GM23338 (cell line): ENCODE results near the gene C1orf116. TPM values are rescaled to one million over a fixed set of nuclear protein-coding genes. Genes with fewer than 3 reads are reported as not detected.

ENCODE experiments used
- ATAC-seq: fragments of 200-7000 bp; cut with Tn5 transposase; 3 replicates; pipeline ENCODE4 v1.9.1; 2020
- DNase-seq: peaks from one replicate; pipeline ENCODE4 v3.0.0-alpha.2; 2015; ENCODE audit warnings: low spot score
- H2AFZ ChIP-seq: fragments of 200-600 bp; sonication (generic); 2 replicates; pipeline ENCODE4 v1.8.0; 2016; ENCODE audit warnings: antibody characterized with exemption, mild to moderate bottlenecking, moderate library complexity
- H3F3A ChIP-seq: fragments of 200-600 bp; sonication (generic); replicated peaks from 2 replicates; pipeline ENCODE4 v1.8.0; 2017; ENCODE audit warnings: antibody characterized with exemption, mixed run types, low read depth
- H3K27ac ChIP-seq: fragments of 200-600 bp; sonication (generic); 2 replicates; pipeline ENCODE4 v1.6.1; 2016; ENCODE audit warnings: low read depth
- H3K27me3 ChIP-seq: fragments of 200-600 bp; sonication (generic); 2 replicates; pipeline ENCODE4 v1.8.0; 2016; ENCODE audit warnings: mild to moderate bottlenecking, mixed run types, moderate library complexity; ENCODE audit not compliant: insufficient read depth
- H3K36me3 ChIP-seq: fragments of 200-600 bp; sonication (generic); 2 replicates; pipeline ENCODE4 v1.8.0; 2016; ENCODE audit warnings: mild to moderate bottlenecking; ENCODE audit not compliant: insufficient read depth
- H3K4me1 ChIP-seq: fragments of 200-600 bp; sonication (generic); 2 replicates; pipeline ENCODE4 v1.8.0; 2016; ENCODE audit warnings: mild to moderate bottlenecking, moderate library complexity; ENCODE audit not compliant: insufficient read depth
- H3K4me2 ChIP-seq: fragments of 200-600 bp; sonication (generic); 2 replicates; pipeline ENCODE4 v1.7.1; 2017; ENCODE audit warnings: mixed run types
- H3K4me3 ChIP-seq: fragments of 200-600 bp; sonication (generic); 2 replicates; pipeline ENCODE4 v1.6.1; 2016; ENCODE audit warnings: mixed run types
- H3K79me2 ChIP-seq: fragments of 200-600 bp; sonication (generic); replicated peaks from 2 replicates; pipeline ENCODE4 v1.8.0; 2017; ENCODE audit warnings: mild to moderate bottlenecking; ENCODE audit not compliant: insufficient read depth
- H3K9me2 ChIP-seq: fragments of 200-600 bp; sonication (generic); 2 replicates; pipeline ENCODE4 v1.8.0; 2017; ENCODE audit not compliant: insufficient read depth
- H4K20me1 ChIP-seq: fragments of 200-600 bp; sonication (generic); replicated peaks from 2 replicates; pipeline ENCODE4 v1.8.0; 2017; ENCODE audit warnings: mild to moderate bottlenecking; ENCODE audit not compliant: insufficient read depth
- H3K27ac Mint-ChIP-seq: 2 replicates; pipeline ENCODE4 v1.8.0; 2020; ENCODE audit warnings: inconsistent platforms, mild to moderate bottlenecking, moderate library complexity, mixed read lengths
- H3K27me3 Mint-ChIP-seq: 3 replicates; pipeline ENCODE4 v1.8.0; 2022; ENCODE audit warnings: low read depth, mild to moderate bottlenecking, moderate library complexity, mixed read lengths, inconsistent platforms; ENCODE audit not compliant: insufficient read depth, poor library complexity
- H3K36me3 Mint-ChIP-seq: 3 replicates; pipeline ENCODE4 v1.8.0; 2021; ENCODE audit warnings: low read depth, mild to moderate bottlenecking, inconsistent platforms, moderate library complexity, mixed read lengths
- H3K4me1 Mint-ChIP-seq: 3 replicates; pipeline ENCODE4 v1.8.0; 2020; ENCODE audit warnings: mild to moderate bottlenecking, inconsistent platforms, mixed read lengths
- H3K4me3 Mint-ChIP-seq: 3 replicates; pipeline ENCODE4 v1.8.0; 2021; ENCODE audit warnings: moderate library complexity, mild to moderate bottlenecking, inconsistent platforms, mixed read lengths
- H3K9me3 Mint-ChIP-seq: 3 replicates; pipeline ENCODE4 v1.8.0; 2020; ENCODE audit warnings: moderate library complexity, mild to moderate bottlenecking, inconsistent platforms, mixed read lengths
- CREB1 ChIP-seq: fragments of 250-450 bp; sonication (Bioruptor Pico); IDR thresholded peaks from 2 replicates; pipeline ENCODE4 v1.5.0; 2020; ENCODE audit warnings: low read depth, mild to moderate bottlenecking, moderate library complexity
- EZH2phosphoT487 ChIP-seq: fragments of 200-600 bp; sonication (generic); IDR thresholded peaks from one replicate; pipeline ENCODE4 v1.8.1; 2018; ENCODE audit warnings: antibody characterized with exemption; ENCODE audit not compliant: unreplicated experiment
- JUNB ChIP-seq: IDR thresholded peaks from one replicate; pipeline ENCODE4 v1.6.1; 2016; ENCODE audit warnings: antibody characterized with exemption; ENCODE audit not compliant: unreplicated experiment
- NANOG ChIP-seq: IDR thresholded peaks from 2 replicates; pipeline ENCODE4 v1.6.1; 2016; ENCODE audit warnings: antibody characterized with exemption, borderline replicate concordance
- POLR2AphosphoS5 ChIP-seq: IDR thresholded peaks from 2 replicates; pipeline ENCODE4 v1.6.1; 2016; ENCODE audit warnings: antibody characterized with exemption, low read depth
- REST ChIP-seq: IDR thresholded peaks from one replicate; pipeline ENCODE4 v1.6.1; 2018; ENCODE audit warnings: antibody characterized with exemption; ENCODE audit not compliant: unreplicated experiment
- STAT1 ChIP-seq: IDR thresholded peaks from one replicate; pipeline ENCODE4 v1.6.1; 2016; ENCODE audit warnings: antibody characterized with exemption; ENCODE audit not compliant: unreplicated experiment
- ZNF331 ChIP-seq: fragments of 250-450 bp; sonication (Bioruptor Pico); IDR thresholded peaks from 2 replicates; pipeline ENCODE4 v1.5.0; 2020; ENCODE audit warnings: low read depth, mild to moderate bottlenecking, moderate library complexity
- ZNF462 ChIP-seq: fragments of 250-450 bp; sonication (Bioruptor Pico); IDR thresholded peaks from 2 replicates; pipeline ENCODE4 v1.5.0; 2020; ENCODE audit warnings: mild to moderate bottlenecking, moderate library complexity
- polyA plus RNA-seq: library from polyadenylated mRNA; unstranded; fragments of >200 nt; fragmentation: Nextera tagmentation; extraction: Ambion mirVana; gene quantifications from 2 replicates; pipeline ENCODE4 v1.2.1, GENCODE V29; 2016
- total RNA-seq: library from RNA; depleted of rRNA; stranded (reverse); fragments of >200 nt; shearing (Covaris generic); gene quantifications from 2 replicates; pipeline ENCODE4 v1.2.3, GENCODE V29; 2014

The C1orf116 gene
- total and polyA plus RNA-seq, 2 experiments from 2014 or later = 2.3 to 5.3 TPM

DNA sequence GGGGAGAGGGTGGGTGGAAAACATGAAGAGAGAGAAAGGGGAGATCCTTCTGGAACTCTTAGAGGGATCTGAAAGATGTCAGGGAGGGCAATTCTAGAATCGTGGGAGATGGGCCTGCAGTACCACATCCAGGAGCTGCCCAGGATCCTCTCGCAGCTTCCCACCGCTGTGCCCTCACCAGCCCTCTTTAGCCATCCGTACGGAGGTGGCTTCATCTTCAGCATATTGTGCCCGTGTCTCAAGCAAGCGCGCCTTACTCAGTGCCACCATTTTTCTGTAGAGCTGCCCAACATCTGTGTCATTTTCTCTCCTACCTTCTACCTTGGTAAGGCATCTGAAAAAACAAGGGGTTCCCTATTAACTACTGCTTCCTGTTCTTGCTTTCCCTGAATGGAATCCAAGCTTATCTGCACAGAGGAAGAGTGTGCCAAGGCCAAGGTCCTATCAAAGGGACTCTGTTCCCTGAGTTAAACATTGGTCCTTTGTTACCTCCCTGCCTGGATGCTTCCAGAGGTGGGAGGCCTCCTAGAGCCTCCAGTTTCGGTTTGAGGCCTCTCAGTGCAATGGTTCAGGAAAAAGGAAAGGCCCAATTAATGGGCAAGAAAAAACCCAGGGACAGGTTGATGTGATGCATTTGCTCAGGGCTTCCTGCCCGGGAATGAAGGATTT lies 23.2 kb downstream of the C1orf116 start (continued):
- TF ChIP-seq ZNF462 (no peak), STAT1 (no peak)

DNA sequence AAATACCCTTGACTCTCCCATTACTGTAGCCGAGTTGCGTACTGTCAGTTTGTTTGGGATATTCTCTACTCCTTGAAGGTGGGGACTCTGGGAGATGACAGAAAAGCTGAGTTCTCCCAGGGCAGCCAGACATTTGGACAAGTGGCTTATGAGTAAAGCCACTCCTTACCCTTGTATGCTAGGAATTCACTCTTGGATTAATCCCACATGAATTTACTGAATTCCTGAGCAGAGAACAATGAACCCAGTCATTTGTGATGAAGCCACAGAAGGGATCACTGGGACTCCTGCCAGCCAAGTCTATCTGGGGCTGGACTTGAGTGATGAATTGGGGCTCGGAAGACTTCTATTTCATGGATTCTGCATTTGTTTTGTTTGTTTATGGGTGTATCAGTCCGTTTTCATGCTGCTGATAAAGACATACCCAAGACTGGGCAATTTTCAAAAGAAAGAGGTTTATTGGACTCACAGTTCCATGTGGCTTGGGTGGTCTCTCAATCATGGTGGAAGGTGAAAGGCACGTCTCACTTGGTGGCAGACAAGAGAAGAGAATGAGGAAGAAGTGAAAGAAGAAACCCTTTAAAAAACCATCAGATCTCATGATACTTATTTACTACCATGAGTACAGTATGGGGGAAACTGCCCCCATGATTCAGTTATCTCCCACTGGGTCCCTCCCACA lies 25.1 kb downstream of the C1orf116 start:
- Histone ChIP-seq H3K4me2 (no peak overlapping the region), H3K4me1 (no peaks in the 10 kb centered on the region), H3K4me3 (no peak overlapping the region), H3K27me3 (no peaks in the 10 kb centered on the region), H3K36me3 (no peaks in the 10 kb centered on the region), H3K9me2 (no peaks in the 10 kb centered on the region), H2AFZ (no peak overlapping the region), H3F3A (no peaks in the 10 kb centered on the region), H3K27ac (no peak overlapping the region), H3K79me2 (no peaks in the 10 kb centered on the region), H4K20me1 (no peaks in the 10 kb centered on the region)
- H3K4me3 Mint-ChIP-seq = no peak overlapping the region
- no peaks in the 10 kb centered on the region for H3K9me3 Mint-ChIP-seq
- no peak for ATAC-seq
- TF ChIP-seq NANOG (no peak), POLR2AphosphoS5 (no peak), REST (no peak), JUNB (no peak), CREB1 (CRISPR knock-in tag) (no peak), ZNF331 (CRISPR knock-in tag) (no peak), EZH2phosphoT487 (no peak)
- H3K36me3 Mint-ChIP-seq = no peaks in the 10 kb centered on the region
- no peak overlapping the region for H3K27ac Mint-ChIP-seq
- DNase-seq = no peak
- peaks cover 5% of the 10 kb centered on the region; the same call in 2 of the 3 replicates for H3K4me1 Mint-ChIP-seq
- peaks cover 5% of the 10 kb centered on the region for H3K27me3 Mint-ChIP-seq
